Measurements from ENCODE around the gene DESI1. TPM values are rescaled to one million over a fixed set of nuclear protein-coding genes. Genes with fewer than 3 reads are reported as not detected.
"Not testable (repeated sequence)": the region's sequence is repeated elsewhere in the genome, so short reads cannot be mapped to it uniquely, and the experiment has no call there.

Gene DESI1
- total RNA-seq, 1 experiment from 2014 or later: 29.4 TPM

GRCh38 chr22:41648432-41648831 lies 27.6 kb upstream of the DESI1 start:
- no peaks in the 10 kb centered on the region for H3K27me3 ChIP-seq (ENCODE audit: control insufficient read depth, insufficient read depth, low read length)
- no peak overlapping the region for H3K4me3 ChIP-seq (ENCODE audit: insufficient read depth, low read depth, low read length)
- H3K36me3 ChIP-seq (replicated peaks; ENCODE audit: control insufficient read depth, insufficient read depth, low read length): peaks cover 44% of the 10 kb centered on the region
- DNase-seq: no peak

DNA sequence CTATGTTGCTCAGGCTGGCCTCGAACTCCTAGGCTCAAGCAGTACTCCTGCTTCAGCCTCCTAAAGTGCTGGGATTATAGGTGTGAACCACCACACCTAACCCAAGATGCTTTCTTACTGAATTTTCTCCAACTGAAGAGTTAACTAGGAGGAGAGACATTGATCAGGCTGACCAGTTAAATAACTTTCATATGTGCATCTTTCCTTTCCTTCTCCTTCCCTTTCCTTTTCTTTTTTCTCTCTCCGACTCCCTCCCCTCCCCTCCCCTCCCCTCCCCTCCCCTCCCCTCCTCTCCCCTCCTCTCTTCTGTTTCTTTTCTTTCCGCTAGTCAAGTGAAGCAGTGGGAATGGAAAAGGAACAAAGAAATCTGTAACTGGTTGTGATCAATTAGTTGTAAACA lies 26.9 kb upstream of the DESI1 start:
- H3K4me3 ChIP-seq (ENCODE audit: insufficient read depth, low read depth, low read length): no peak overlapping the region
- peaks cover 39% of the 10 kb centered on the region for H3K36me3 ChIP-seq (replicated peaks; ENCODE audit: control insufficient read depth, insufficient read depth, low read length)
- no peaks in the 10 kb centered on the region for H3K27me3 ChIP-seq (ENCODE audit: control insufficient read depth, insufficient read depth, low read length)
- no peak for DNase-seq

DNA sequence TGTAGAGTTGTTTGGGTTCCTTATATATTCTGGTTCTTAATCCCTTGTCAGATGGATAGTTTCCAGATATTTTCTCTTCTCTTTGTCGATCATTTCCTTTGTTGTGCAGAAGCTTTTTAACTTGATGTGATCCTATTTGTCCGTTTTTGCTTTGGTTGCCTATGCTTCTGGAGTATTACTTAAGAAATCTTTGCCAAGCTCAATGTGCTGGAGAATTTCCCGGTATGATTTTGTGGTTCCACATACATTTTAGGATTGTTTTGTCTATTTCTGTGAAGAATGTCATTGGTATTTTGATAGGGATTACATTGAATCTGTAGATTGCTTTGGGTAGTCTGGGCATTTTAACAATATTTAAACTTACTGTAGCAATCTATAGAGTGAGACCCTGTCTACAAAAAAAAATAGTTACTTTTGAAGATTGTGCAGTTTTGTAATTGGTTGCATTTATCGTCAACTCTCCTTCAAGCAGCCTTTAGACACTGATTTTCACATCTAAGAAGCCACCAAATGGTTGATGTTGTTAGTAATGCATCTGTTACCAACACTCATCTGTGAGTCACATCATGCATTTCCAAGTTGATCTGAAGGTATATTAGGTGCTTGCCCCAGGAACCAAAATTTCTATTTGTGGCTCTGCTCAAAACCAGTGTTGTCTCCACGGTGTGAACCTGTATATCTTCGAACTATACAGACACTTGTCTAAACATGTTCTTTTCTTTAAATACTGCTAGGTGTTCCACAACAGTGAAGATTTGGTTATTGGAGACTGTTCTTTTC lies 21.7 kb upstream of the DESI1 start:
- Histone ChIP-seq H3K36me3 (replicated peaks; ENCODE audit: control insufficient read depth, insufficient read depth, low read length) (peaks cover 40% of the 10 kb centered on the region), H3K27me3 (ENCODE audit: control insufficient read depth, insufficient read depth, low read length) (no peaks in the 10 kb centered on the region), H3K4me3 (ENCODE audit: insufficient read depth, low read depth, low read length) (no peak overlapping the region)
- DNase-seq: no peak

DNA sequence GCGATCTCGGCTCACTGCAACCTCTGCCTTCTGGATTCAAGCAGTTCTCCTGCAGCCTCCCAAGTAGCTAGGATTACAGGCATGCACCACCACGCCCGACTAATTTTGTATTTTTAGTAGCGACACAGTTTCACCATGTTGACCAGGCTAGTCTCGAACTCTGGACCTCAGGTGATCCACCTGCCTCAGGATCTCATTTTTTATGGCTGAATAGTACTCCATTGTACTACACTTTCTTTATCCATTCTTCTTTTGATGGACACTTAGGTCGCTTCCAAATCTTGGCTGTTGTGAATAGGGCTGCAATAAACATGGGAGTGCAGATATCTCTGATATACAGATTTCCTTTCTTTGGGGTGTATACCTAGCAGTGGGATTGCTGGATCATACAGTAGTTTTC lies 21.0 kb upstream of the DESI1 start:
- H3K4me3 ChIP-seq (ENCODE audit: insufficient read depth, low read depth, low read length): no peak overlapping the region
- H3K27me3 ChIP-seq (ENCODE audit: control insufficient read depth, insufficient read depth, low read length): no peaks in the 10 kb centered on the region
- H3K36me3 ChIP-seq (replicated peaks; ENCODE audit: control insufficient read depth, insufficient read depth, low read length): peaks cover 41% of the 10 kb centered on the region
- no peak for DNase-seq

- H3K36me3 ChIP-seq (replicated peaks; ENCODE audit: control insufficient read depth, insufficient read depth, low read length): peaks cover 56% of the 10 kb centered on the region
- H3K4me3 ChIP-seq (ENCODE audit: insufficient read depth, low read depth, low read length): no peak overlapping the region
- no peak for DNase-seq
- no peaks in the 10 kb centered on the region for H3K27me3 ChIP-seq (ENCODE audit: control insufficient read depth, insufficient read depth, low read length)
These were observed 17.9 kb upstream of the DESI1 start for GRCh38 chr22:41638748-41639147.

- no peak for DNase-seq
- Histone ChIP-seq H3K36me3 (replicated peaks; ENCODE audit: control insufficient read depth, insufficient read depth, low read length) (peaks cover 56% of the 10 kb centered on the region), H3K4me3 (ENCODE audit: insufficient read depth, low read depth, low read length) (no peak overlapping the region), H3K27me3 (ENCODE audit: control insufficient read depth, insufficient read depth, low read length) (no peaks in the 10 kb centered on the region)
These were observed 17.3 kb upstream of the DESI1 start for GRCh38 chr22:41638124-41638523.

DNA sequence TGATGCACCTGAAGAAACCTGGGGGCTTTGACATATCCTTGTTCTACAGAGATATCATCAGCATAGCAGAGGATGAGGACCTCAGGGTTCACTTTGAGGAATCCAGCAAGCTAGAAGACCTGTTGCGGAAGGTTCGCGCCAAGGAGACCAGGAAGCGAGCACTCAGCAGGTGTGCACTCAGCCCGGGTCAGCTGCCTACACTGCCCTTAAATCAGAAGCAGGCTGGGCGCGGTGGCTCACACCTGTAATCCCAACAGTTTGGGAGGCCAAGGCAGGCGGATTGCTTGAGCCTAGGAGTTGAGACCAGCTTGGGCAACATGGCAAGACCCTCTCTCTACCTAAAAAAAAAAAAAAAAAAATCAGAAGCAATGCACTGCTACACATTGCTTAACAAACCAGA lies 16.8 kb upstream of the DESI1 start:
- peaks cover 54% of the 10 kb centered on the region for H3K36me3 ChIP-seq (replicated peaks; ENCODE audit: control insufficient read depth, insufficient read depth, low read length)
- H3K27me3 ChIP-seq (ENCODE audit: control insufficient read depth, insufficient read depth, low read length); H3K4me3 ChIP-seq (ENCODE audit: insufficient read depth, low read depth, low read length); DNase-seq: not testable (repeated sequence)

GRCh38 chr22:41636467-41636866 lies 15.6 kb upstream of the DESI1 start:
- H3K27me3 ChIP-seq (ENCODE audit: control insufficient read depth, insufficient read depth, low read length): no peaks in the 10 kb centered on the region
- no peak overlapping the region for H3K4me3 ChIP-seq (ENCODE audit: insufficient read depth, low read depth, low read length)
- DNase-seq: no peak
- H3K36me3 ChIP-seq (replicated peaks; ENCODE audit: control insufficient read depth, insufficient read depth, low read length): peaks cover 52% of the 10 kb centered on the region

GRCh38 chr22:41634610-41635009 lies 13.8 kb upstream of the DESI1 start:
- H3K36me3 ChIP-seq (replicated peaks; ENCODE audit: control insufficient read depth, insufficient read depth, low read length): peaks cover 48% of the 10 kb centered on the region
- not testable (repeated sequence) for H3K27me3 ChIP-seq (ENCODE audit: control insufficient read depth, insufficient read depth, low read length); DNase-seq; H3K4me3 ChIP-seq (ENCODE audit: insufficient read depth, low read depth, low read length)

DNA sequence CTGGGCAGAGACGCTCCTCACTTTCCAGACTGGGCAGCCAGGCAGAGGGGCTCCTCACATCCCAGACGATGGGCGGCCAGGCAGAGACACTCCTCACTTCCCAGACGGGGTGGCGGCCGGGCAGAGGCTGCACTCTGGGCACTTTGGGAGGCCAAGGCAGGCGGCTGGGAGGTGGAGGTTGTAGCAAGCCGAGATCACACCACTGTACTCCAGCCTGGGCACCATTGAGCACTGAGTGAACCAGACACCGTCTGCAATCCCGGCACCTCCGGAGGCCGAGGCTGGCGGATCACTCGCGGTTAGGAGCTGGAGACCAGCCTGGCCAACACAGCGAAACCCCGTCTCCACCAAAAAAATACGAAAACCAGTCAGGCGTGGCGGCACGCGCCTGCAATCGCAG lies 10.8 kb upstream of the DESI1 start:
- DNase-seq; H3K27me3 ChIP-seq (ENCODE audit: control insufficient read depth, insufficient read depth, low read length); H3K4me3 ChIP-seq (ENCODE audit: insufficient read depth, low read depth, low read length): not testable (repeated sequence)
- H3K36me3 ChIP-seq (replicated peaks; ENCODE audit: control insufficient read depth, insufficient read depth, low read length): peaks cover 43% of the 10 kb centered on the region

GRCh38 chr22:41631115-41631514 lies 10.3 kb upstream of the DESI1 start:
- DNase-seq; H3K4me3 ChIP-seq (ENCODE audit: insufficient read depth, low read depth, low read length); H3K27me3 ChIP-seq (ENCODE audit: control insufficient read depth, insufficient read depth, low read length): not testable (repeated sequence)
- H3K36me3 ChIP-seq (replicated peaks; ENCODE audit: control insufficient read depth, insufficient read depth, low read length): peaks cover 38% of the 10 kb centered on the region

DNA sequence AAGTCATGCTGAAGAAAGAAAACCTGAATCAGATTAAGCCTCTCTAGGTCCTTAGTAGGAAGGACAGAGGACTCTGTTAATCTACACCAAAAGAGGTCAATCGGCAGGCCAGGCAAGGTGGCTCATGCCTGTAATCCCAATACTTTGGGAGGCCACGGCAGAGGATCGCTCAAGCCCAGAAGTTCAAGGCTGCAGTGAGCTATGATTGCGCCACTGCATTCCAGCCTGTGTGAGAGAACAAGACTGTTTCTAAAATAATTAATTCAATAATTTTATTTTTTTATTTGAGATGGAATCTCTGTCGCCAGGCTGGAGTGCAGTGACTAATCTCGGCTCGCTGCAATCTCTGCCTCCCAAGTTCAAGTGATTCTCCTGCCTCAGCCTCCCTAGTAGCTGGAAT lies 4.7 kb upstream of the DESI1 start:
- H3K27me3 ChIP-seq (ENCODE audit: control insufficient read depth, insufficient read depth, low read length): no peaks in the 10 kb centered on the region
- H3K36me3 ChIP-seq (replicated peaks; ENCODE audit: control insufficient read depth, insufficient read depth, low read length): peaks cover 37% of the 10 kb centered on the region
- H3K4me3 ChIP-seq (ENCODE audit: insufficient read depth, low read depth, low read length): no peak overlapping the region
- no peak for DNase-seq

DNA sequence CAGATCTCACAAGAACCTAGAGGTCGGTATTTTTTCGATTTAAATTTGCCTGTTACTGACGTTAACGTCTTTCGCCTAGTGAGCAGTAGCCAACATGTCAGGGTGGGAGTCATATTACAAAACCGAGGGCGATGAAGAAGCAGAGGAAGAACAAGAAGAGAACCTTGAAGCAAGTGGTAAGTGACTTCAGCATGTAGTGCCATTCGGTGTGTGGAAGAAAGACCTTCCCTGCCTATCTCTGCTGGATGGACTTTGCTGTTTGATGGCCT lies 1.0 kb upstream of the DESI1 start:
- H3K4me3 ChIP-seq (ENCODE audit: insufficient read depth, low read depth, low read length): peak overlapping the region; percentile 93
- no peaks in the 10 kb centered on the region for H3K27me3 ChIP-seq (ENCODE audit: control insufficient read depth, insufficient read depth, low read length)
- H3K36me3 ChIP-seq (replicated peaks; ENCODE audit: control insufficient read depth, insufficient read depth, low read length): peaks cover 17% of the 10 kb centered on the region
- peak; percentile 25 for DNase-seq

GRCh38 chr22:41621099-41621910 lies 462 bp upstream of the DESI1 start, which contains the start of gene XRCC6:
TSS of gene XRCC6 (plus strand) at chr22:41621295. CDS start at chr22:41622005, 710 bp downstream.
- H3K27me3 ChIP-seq (ENCODE audit: control insufficient read depth, insufficient read depth, low read length): no peaks in the 10 kb centered on the region
- DNase-seq: peak; percentile 100
- H3K4me3 ChIP-seq (ENCODE audit: insufficient read depth, low read depth, low read length): peak within 1 kb of the TSS; percentile 93
- peaks cover 17% of the 10 kb centered on the region for H3K36me3 ChIP-seq (replicated peaks; ENCODE audit: control insufficient read depth, insufficient read depth, low read length)

DNA sequence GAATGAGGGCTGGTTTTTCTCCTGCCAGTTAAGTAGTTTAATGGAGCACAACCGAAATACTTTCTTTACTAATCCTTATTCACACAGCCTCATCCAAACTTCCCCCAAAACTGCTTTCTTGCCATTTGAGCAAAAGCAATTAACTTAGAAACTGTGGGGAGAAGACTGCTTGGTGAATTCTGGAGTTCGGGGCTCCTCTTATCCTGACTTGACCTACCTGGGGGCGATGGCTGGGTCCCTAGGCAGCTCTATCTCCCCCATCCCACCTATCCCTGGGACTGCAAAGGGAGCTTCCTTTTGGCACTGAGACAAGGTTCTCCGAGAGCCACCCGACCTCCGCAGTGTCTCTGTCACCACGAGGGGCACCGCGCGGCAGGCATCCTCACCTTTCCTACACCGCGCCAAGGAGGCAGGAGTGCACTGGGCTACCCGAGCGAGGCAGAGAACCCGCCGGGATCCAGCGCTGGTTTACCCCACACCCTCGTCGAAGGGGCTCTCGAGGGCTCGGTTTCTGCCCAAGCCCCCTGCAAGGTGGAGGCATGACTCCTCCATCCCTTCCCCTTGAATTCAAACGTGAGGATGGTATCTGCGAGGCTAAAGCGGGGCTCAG lies 759 bp downstream of the DESI1 start:
- Histone ChIP-seq H3K4me3 (ENCODE audit: insufficient read depth, low read depth, low read length) (peak overlapping the region; percentile 93), H3K27me3 (ENCODE audit: control insufficient read depth, insufficient read depth, low read length) (no peaks in the 10 kb centered on the region), H3K36me3 (replicated peaks; ENCODE audit: control insufficient read depth, insufficient read depth, low read length) (peaks cover 13% of the 10 kb centered on the region)
- peak; percentile 79 for DNase-seq
